GM19397 (cell line): ENCODE data around the gene GPER1.

Source experiments
- ATAC-seq: cut with Tn5 transposase; IDR thresholded peaks from one replicate; pipeline ENCODE4 v1.9.1; 2021; ENCODE audit warnings: mild to moderate bottlenecking, moderate library complexity; ENCODE audit not compliant: unreplicated experiment

GPER1 gene

GRCh38 chr7:1053816-1054370, 34.0 kb upstream of the GPER1 start:
- no peak for ATAC-seq

GRCh38 chr7:1054438-1054837, 33.5 kb upstream of the GPER1 start:
- ATAC-seq: no peak

- ATAC-seq: no peak
These were observed 33.0 kb upstream of the GPER1 start for GRCh38 chr7:1054861-1055450.

GRCh38 chr7:1055491-1055955, 32.4 kb upstream of the GPER1 start:
- no peak for ATAC-seq

- no peak for ATAC-seq
These were observed 31.7 kb upstream of the GPER1 start for GRCh38 chr7:1055956-1056784.

- no peak for ATAC-seq
These were observed 31.0 kb upstream of the GPER1 start for GRCh38 chr7:1056785-1057410.

GRCh38 chr7:1057416-1058291, 30.3 kb upstream of the GPER1 start:
- no peak for ATAC-seq

- ATAC-seq: no peak
These were observed 29.6 kb upstream of the GPER1 start for GRCh38 chr7:1058311-1058710.

- no peak for ATAC-seq
These were observed 29.1 kb upstream of the GPER1 start for GRCh38 chr7:1058821-1059199.

GRCh38 chr7:1059200-1060091, 28.5 kb upstream of the GPER1 start:
- ATAC-seq: no peak

GRCh38 chr7:1060315-1061072, 27.4 kb upstream of the GPER1 start:
- no peak for ATAC-seq

- no peak for ATAC-seq
These were observed 26.7 kb upstream of the GPER1 start for GRCh38 chr7:1061180-1061579.

GRCh38 chr7:1062296-1063294, 25.3 kb upstream of the GPER1 start:
- peak; percentile 46 for ATAC-seq

- ATAC-seq: no peak
These were observed 24.6 kb upstream of the GPER1 start for GRCh38 chr7:1063361-1063760.

GRCh38 chr7:1064581-1064980, 23.3 kb upstream of the GPER1 start:
- ATAC-seq: no peak

- no peak for ATAC-seq
These were observed 22.7 kb upstream of the GPER1 start for GRCh38 chr7:1065263-1065584.

- peak; percentile 45 for ATAC-seq
These were observed 22.2 kb upstream of the GPER1 start for GRCh38 chr7:1065585-1066241.

- no peak for ATAC-seq
These were observed 21.7 kb upstream of the GPER1 start for GRCh38 chr7:1066242-1066588.
